Endothelial cell of umbilical vein (primary cell): ENCODE measurements around the gene TPCN2. TPM values are rescaled to one million over a fixed set of nuclear protein-coding genes. Genes with fewer than 3 reads are reported as not detected.

ENCODE experiments used
- BruUV-seq: library from RNA; stranded (reverse); fragments of 400-500 nt; replicated peaks from 2 replicates; lab custom pipeline; 2021; lab: Mats Ljungman, UMichigan
- CTCF ChIA-PET: fragments of 300-600, 350-600 bp; sonication (Branson Sonifier 250); formaldehyde crosslinking; loops from one replicate; lab custom pipeline; 2021; ENCODE audit warnings: antibody characterized with exemption, inconsistent platforms; lab: Charles Lee
- POLR2A ChIA-PET: fragments of 300-600, 350-600 bp; sonication (Branson Sonifier 250); formaldehyde crosslinking; loops from one replicate; lab custom pipeline; 2021; ENCODE audit warnings: antibody characterized with exemption, inconsistent platforms; lab: Charles Lee
- DNase-seq: peaks from one replicate; pipeline ENCODE4 v3.0.0-alpha.2; 2011; ENCODE audit warnings: low read depth, low spot score
- FAIRE-seq: peaks from 2 replicates; lab custom pipeline; 2011; peaks lifted over from hg19 to GRCh38; lab: Jason Lieb, UNC
- H2AFZ ChIP-seq: 2 replicates; pipeline ENCODE4 v1.6.0; 2012; ENCODE audit warnings: low read depth, low read length, control low read depth, inconsistent platforms
- H3K27ac ChIP-seq: 2 replicates; pipeline ENCODE4 v1.5.1; 2011; ENCODE audit warnings: low read depth, mild to moderate bottlenecking, control low read depth, low read length, moderate library complexity; ENCODE audit not compliant: insufficient read depth
- H3K27me3 ChIP-seq, 2 experiments: 2 replicates each; pipeline versions ENCODE4 v1.6.0 to v1.6.1; 2011; ENCODE audit warnings: low read length in 2 of 2, mixed read lengths in 1 of 2; ENCODE audit not compliant: control insufficient read depth in 2 of 2, insufficient read depth in 2 of 2
- H3K36me3 ChIP-seq, 2 experiments: 2 replicates in 1 of 2; 3 replicates in 1 of 2; pipeline ENCODE4 v1.5.1; 2011; ENCODE audit warnings: low read length in 2 of 2, mild to moderate bottlenecking in 1 of 2, moderate library complexity in 1 of 2; ENCODE audit not compliant: control insufficient read depth in 2 of 2, insufficient read depth in 2 of 2; ENCODE audit errors: extremely low read depth in 1 of 2
- H3K4me1 ChIP-seq: 3 replicates; pipeline ENCODE4 v1.5.1; 2011; ENCODE audit warnings: mild to moderate bottlenecking, low read length; ENCODE audit not compliant: control insufficient read depth, insufficient read depth; ENCODE audit errors: extremely low read depth
- H3K4me2 ChIP-seq: 2 replicates; pipeline ENCODE4 v1.6.1; 2011; ENCODE audit warnings: low read length, control low read depth, mixed read lengths; ENCODE audit not compliant: insufficient read depth
- H3K4me3 ChIP-seq, 3 experiments: fragments of 200-600 bp in 1 of 3; sonication (generic), shearing (Covaris generic) in 1 of 3; replicated peaks in 1 of 3; 2 replicates each; pipeline ENCODE4 v1.5.1; 2011 to 2016; ENCODE audit warnings: control low read depth in 3 of 3, low read length in 3 of 3, mild to moderate bottlenecking in 2 of 3, inconsistent platforms in 1 of 3, low read depth in 1 of 3, moderate library complexity in 1 of 3; ENCODE audit not compliant: insufficient read depth in 1 of 3
- H3K79me2 ChIP-seq: 2 replicates; pipeline ENCODE4 v1.6.0; 2012; ENCODE audit warnings: low read length, inconsistent platforms; ENCODE audit not compliant: control insufficient read depth, insufficient read depth
- H3K9ac ChIP-seq: replicated peaks from 2 replicates; pipeline ENCODE3; 2011; ENCODE audit warnings: low read length, control low read depth; ENCODE audit not compliant: insufficient read depth; ENCODE audit errors: extremely low read depth
- H3K9me1 ChIP-seq: replicated peaks from 3 replicates; pipeline ENCODE4 v1.6.0; 2011; ENCODE audit warnings: mild to moderate bottlenecking, low read length; ENCODE audit not compliant: control insufficient read depth, insufficient read depth; ENCODE audit errors: extremely low read depth
- H3K9me3 ChIP-seq: replicated peaks from 2 replicates; pipeline ENCODE4 v1.5.1; 2012; ENCODE audit warnings: low read length, inconsistent platforms; ENCODE audit not compliant: control insufficient read depth, insufficient read depth
- H4K20me1 ChIP-seq: replicated peaks from 2 replicates; pipeline ENCODE3; 2011; ENCODE audit warnings: mild to moderate bottlenecking, low read length; ENCODE audit not compliant: control insufficient read depth, insufficient read depth; ENCODE audit errors: extremely low read depth
- EZH2 ChIP-seq: IDR thresholded peaks from 2 replicates; pipeline ENCODE4 v1.6.1; 2012; ENCODE audit warnings: borderline replicate concordance, low read depth, mild to moderate bottlenecking, moderate library complexity, low read length, inconsistent platforms; ENCODE audit not compliant: severe bottlenecking
- FOS ChIP-seq: IDR thresholded peaks from 2 replicates; pipeline ENCODE4 v1.6.1; 2011; ENCODE audit warnings: mild to moderate bottlenecking, low read length, moderate library complexity, borderline replicate concordance; ENCODE audit not compliant: insufficient read depth
- GATA2 ChIP-seq: IDR thresholded peaks from 2 replicates; pipeline ENCODE4 v1.7.0; 2011; ENCODE audit warnings: low read depth, mild to moderate bottlenecking, moderate library complexity, mixed read lengths, low read length; ENCODE audit not compliant: insufficient read length, insufficient read depth
- JUN ChIP-seq: IDR thresholded peaks from 2 replicates; pipeline ENCODE4 v1.6.1; 2011; ENCODE audit warnings: borderline replicate concordance, low read depth; ENCODE audit not compliant: insufficient read length, insufficient read depth
- MAX ChIP-seq: IDR thresholded peaks from 2 replicates; pipeline ENCODE4 v1.6.1; 2011; ENCODE audit not compliant: insufficient read depth, insufficient read length
- MYC ChIP-seq: IDR thresholded peaks from one replicate; pipeline ENCODE4 v1.6.1; 2011; ENCODE audit warnings: mild to moderate bottlenecking, low read depth, low read length
- POLR2A ChIP-seq: IDR thresholded peaks from 2 replicates; pipeline ENCODE4 v1.6.1; 2012; ENCODE audit warnings: low read depth, mild to moderate bottlenecking, control low read depth, low read length
- POLR2AphosphoS5 ChIP-seq: IDR thresholded peaks from 2 replicates; pipeline ENCODE4 v1.6.1; 2012; ENCODE audit warnings: low read depth, mild to moderate bottlenecking, control low read depth, low read length, moderate library complexity; ENCODE audit not compliant: insufficient read depth
- dilution Hi-C: fragments of 300-500 bp; cut with MboI; formaldehyde crosslinking; loops from one replicate; pipeline ENCODE4 v1.15.0; 2019; ENCODE audit warnings: low sequenced_read_pairs; ENCODE audit not compliant: extremely low pct_ligation_motif_present
- intact Hi-C: fragments of 100-400 bp; cut with micrococcal nuclease; formaldehyde crosslinking; loops from one replicate; pipeline ENCODE4 v1.10.0; 2022
- polyA plus RNA-seq, 4 experiments: library from polyadenylated mRNA; depleted of rRNA in 3 of 4; stranded (reverse) in 3 of 4; unstranded in 1 of 4; fragments of >200 nt; gene quantifications; 2 replicates each; pipeline versions ENCODE4 v1.2.1 to v1.2.3, GENCODE V29; 2011 to 2012; ENCODE audit warnings: missing spikeins in 1 of 4
- total RNA-seq: library from RNA; stranded (reverse); gene quantifications from 2 replicates; pipeline ENCODE4 v1.2.3, GENCODE V29; 2021
- TF ChIP-seq, protein P1 (sequence below), 2 donors: IDR thresholded peaks; 1 replicate in 1 of 2; 2 replicates in 1 of 2; pipeline ENCODE4 v1.5.1; 2011; ENCODE audit warnings: low read length in 2 of 2, mild to moderate bottlenecking in 2 of 2, moderate library complexity in 2 of 2, control low read depth in 1 of 2, inconsistent platforms in 1 of 2, low read depth in 1 of 2; ENCODE audit not compliant: insufficient read depth in 1 of 2; ENCODE audit errors: extremely low read depth in 1 of 2

TPCN2 gene
- total and polyA plus RNA-seq, 2 donors (not counting 3 experiments of a cell fraction or from before 2014, with no cell fraction given), result 10.3 to 13.4 TPM

GRCh38 chr11:69150175-69150574 is 101.4 kb downstream of the TPCN2 start:
- H3K4me1 ChIP-seq, result no peaks in the 10 kb centered on the region
- no TSS peak for BruUV-seq
- peaks cover 3 to 13% of the 10 kb centered on the region in 2 experiments for H3K27me3 ChIP-seq
- no peak overlapping the region for H3K4me3 ChIP-seq
- TF ChIP-seq JUN (no peak), POLR2AphosphoS5 (no peak), MAX (no peak), POLR2A (no peak), EZH2 (no peak), FOS (no peak), MYC (no peak), GATA2 (no peak)
- TF ChIP-seq, protein P1, sequence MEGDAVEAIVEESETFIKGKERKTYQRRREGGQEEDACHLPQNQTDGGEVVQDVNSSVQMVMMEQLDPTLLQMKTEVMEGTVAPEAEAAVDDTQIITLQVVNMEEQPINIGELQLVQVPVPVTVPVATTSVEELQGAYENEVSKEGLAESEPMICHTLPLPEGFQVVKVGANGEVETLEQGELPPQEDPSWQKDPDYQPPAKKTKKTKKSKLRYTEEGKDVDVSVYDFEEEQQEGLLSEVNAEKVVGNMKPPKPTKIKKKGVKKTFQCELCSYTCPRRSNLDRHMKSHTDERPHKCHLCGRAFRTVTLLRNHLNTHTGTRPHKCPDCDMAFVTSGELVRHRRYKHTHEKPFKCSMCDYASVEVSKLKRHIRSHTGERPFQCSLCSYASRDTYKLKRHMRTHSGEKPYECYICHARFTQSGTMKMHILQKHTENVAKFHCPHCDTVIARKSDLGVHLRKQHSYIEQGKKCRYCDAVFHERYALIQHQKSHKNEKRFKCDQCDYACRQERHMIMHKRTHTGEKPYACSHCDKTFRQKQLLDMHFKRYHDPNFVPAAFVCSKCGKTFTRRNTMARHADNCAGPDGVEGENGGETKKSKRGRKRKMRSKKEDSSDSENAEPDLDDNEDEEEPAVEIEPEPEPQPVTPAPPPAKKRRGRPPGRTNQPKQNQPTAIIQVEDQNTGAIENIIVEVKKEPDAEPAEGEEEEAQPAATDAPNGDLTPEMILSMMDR (IDR thresholded peaks at IDR 0.05; ENCODE audit: extremely low read depth in 1 of 2, insufficient read depth in 1 of 2, low read depth in 1 of 2, low read length in 2 of 2), result no peak
- CTCF ChIA-PET, result no interaction called here
- H3K4me2 ChIP-seq, result no peak overlapping the region
- intact Hi-C loops, result no loop called here
- H3K79me2 ChIP-seq, result no peaks in the 10 kb centered on the region
- H3K9me3 ChIP-seq, result no peaks in the 10 kb centered on the region
- no peak overlapping the region for H3K9ac ChIP-seq
- dilution Hi-C loops, result no loop called here
- H3K27ac ChIP-seq, result no peak overlapping the region
- no peak for DNase-seq
- no peak overlapping the region for H2AFZ ChIP-seq
- H4K20me1 ChIP-seq, result no peaks in the 10 kb centered on the region
- FAIRE-seq, result no peak
- POLR2A ChIA-PET, result no interaction called here
- no peaks in the 10 kb centered on the region for H3K9me1 ChIP-seq
- H3K36me3 ChIP-seq, result no peaks in the 10 kb centered on the region
